Bronchial epithelial cell (primary cell): Measurements from ENCODE around the gene PAPPA2. TPM values are rescaled to one million over a fixed set of nuclear protein-coding genes. Genes with fewer than 3 reads are reported as not detected.

Source experiments
- DNase-seq: peaks from one replicate; pipeline ENCODE4 v3.0.0-alpha.2; 2010; ENCODE audit warnings: low read depth
- FAIRE-seq: peaks from 2 replicates; lab custom pipeline; 2011; peaks lifted over from hg19 to GRCh38; lab: Jason Lieb, UNC
- H3K27me3 ChIP-seq: 2 replicates; pipeline ENCODE4 v1.5.1; 2011; ENCODE audit warnings: low read length; ENCODE audit not compliant: control insufficient read depth, insufficient read depth
- H3K36me3 ChIP-seq: 2 replicates; pipeline ENCODE4 v1.5.1; 2011; ENCODE audit warnings: low read length; ENCODE audit not compliant: control insufficient read depth, insufficient read depth
- H3K4me3 ChIP-seq: 2 replicates; pipeline ENCODE4 v1.5.1; 2011; ENCODE audit warnings: mild to moderate bottlenecking, low read depth, low read length, control low read depth
- total RNA-seq: library from RNA; depleted of rRNA; stranded (reverse); fragments of >200 nt; gene quantifications from 2 replicates; pipeline ENCODE4 v1.2.1, GENCODE V29; 2014
- TF ChIP-seq, protein P1 (sequence below): IDR thresholded peaks from 2 replicates; pipeline ENCODE4 v1.5.1; 2011; ENCODE audit warnings: mild to moderate bottlenecking, moderate library complexity, low read length, control low read depth, inconsistent platforms; ENCODE audit not compliant: insufficient read depth, severe bottlenecking

The PAPPA2 gene
- total RNA-seq, 1 donor from 2014 or later = 8.7 TPM

DNA sequence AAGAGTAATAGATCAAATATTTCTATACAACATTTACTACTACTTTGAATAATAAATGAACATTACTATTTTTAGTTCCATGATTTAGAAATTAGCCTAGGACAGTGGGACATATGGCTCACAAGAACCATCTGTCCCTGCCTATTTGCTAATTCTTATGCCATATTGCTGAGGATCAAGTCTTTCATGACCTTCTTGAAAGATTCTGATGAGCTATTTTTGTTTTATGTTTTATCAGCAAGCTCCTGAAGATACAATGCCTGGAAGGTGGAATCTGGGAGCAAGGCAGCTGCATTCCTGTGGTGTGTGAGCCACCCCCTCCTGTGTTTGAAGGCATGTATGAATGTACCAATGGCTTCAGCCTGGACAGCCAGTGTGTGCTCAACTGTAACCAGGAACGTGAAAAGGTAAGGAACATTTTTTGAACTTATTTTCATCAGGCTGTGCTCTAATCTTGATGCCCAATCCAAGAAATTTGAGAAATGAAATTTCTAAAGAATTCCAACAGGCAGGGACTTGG is 326.7 kb downstream of the PAPPA2 start:
- TF ChIP-seq, protein P1, sequence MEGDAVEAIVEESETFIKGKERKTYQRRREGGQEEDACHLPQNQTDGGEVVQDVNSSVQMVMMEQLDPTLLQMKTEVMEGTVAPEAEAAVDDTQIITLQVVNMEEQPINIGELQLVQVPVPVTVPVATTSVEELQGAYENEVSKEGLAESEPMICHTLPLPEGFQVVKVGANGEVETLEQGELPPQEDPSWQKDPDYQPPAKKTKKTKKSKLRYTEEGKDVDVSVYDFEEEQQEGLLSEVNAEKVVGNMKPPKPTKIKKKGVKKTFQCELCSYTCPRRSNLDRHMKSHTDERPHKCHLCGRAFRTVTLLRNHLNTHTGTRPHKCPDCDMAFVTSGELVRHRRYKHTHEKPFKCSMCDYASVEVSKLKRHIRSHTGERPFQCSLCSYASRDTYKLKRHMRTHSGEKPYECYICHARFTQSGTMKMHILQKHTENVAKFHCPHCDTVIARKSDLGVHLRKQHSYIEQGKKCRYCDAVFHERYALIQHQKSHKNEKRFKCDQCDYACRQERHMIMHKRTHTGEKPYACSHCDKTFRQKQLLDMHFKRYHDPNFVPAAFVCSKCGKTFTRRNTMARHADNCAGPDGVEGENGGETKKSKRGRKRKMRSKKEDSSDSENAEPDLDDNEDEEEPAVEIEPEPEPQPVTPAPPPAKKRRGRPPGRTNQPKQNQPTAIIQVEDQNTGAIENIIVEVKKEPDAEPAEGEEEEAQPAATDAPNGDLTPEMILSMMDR = no peak
- H3K36me3 ChIP-seq = no peaks in the 10 kb centered on the region
- FAIRE-seq = no peak
- H3K27me3 ChIP-seq = no peaks in the 10 kb centered on the region
- peak; percentile 3 for DNase-seq
- no peak overlapping the region for H3K4me3 ChIP-seq

DNA sequence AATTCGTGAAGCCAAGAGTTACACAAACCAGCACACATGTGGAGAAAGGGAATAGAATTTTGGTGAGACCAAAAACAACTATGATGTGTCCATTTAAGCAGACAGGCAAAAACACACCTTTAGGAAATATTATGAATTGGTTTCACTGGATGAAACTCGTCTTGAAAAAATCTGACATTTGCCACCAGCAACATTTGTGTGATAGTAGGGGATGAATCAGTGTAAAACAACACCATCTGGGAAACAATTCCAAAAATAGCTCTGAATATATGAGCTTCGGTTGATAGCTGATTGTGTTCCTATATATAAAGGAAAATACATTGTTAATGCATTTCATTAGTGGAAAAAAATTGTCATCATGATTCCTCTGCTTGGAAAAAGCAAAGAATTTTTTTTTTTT is 327.8 kb downstream of the PAPPA2 start:
- TF ChIP-seq, protein P1 = no peak
- DNase-seq (no peak), FAIRE-seq (no peak)
- no peaks in the 10 kb centered on the region for H3K36me3 ChIP-seq
- no peak overlapping the region for H3K4me3 ChIP-seq
- no peaks in the 10 kb centered on the region for H3K27me3 ChIP-seq

DNA sequence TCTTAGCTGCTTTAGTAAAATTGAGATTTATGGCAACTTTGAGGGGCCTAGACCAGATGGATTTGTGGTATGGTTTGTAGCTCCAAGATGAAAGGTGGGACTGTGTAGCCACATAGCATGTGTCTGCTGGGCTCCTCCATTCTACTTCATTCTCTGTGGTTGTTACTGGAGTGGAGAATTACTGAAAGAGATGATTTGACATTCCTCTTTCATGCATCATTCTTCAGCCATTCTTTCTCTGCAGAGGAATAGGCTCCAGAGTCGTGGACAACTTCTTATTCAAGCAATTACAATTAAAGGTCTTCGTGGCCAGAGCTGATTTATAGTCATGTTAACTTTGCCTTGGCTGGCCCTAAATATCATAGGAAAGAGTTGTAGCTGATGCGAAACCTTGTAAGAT is 328.9 kb downstream of the PAPPA2 start:
- Histone ChIP-seq H3K36me3 (no peaks in the 10 kb centered on the region), H3K4me3 (no peak overlapping the region), H3K27me3 (no peaks in the 10 kb centered on the region)
- no peak for FAIRE-seq
- TF ChIP-seq, protein P1 = no peak
- DNase-seq = no peak

DNA sequence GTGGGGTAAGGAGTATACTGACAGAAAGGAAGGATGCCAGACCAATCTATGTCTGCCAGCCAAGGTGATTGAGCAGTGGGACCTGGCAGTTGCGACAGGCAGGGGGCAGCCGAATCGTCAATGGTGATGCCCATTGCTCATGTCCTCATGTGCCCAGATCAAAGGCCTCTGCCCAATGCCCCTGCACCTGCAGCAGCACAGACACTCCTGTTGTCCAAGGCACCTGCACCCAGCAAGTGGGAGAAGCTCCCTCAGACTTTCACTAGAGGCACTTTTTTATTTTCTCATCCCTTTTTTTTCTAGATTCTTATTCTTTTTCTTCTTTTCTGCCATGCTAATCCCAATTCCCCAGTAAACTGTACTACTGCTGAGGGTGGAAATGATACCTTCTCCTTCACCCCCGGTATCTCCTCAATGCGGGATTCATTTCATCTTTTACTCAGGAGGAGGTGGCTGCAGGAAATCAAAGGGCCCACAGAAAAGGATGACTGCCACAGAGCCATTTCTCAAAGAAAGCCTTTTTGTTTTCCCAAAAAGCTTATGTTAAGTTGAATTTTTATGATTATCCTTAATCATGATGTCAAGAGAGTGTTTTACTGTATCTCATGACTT is 332.0 kb downstream of the PAPPA2 start:
- FAIRE-seq (no peak), DNase-seq (no peak)
- TF ChIP-seq, protein P1 = no peak
- Histone ChIP-seq H3K36me3 (no peaks in the 10 kb centered on the region), H3K4me3 (no peak overlapping the region), H3K27me3 (no peaks in the 10 kb centered on the region)

DNA sequence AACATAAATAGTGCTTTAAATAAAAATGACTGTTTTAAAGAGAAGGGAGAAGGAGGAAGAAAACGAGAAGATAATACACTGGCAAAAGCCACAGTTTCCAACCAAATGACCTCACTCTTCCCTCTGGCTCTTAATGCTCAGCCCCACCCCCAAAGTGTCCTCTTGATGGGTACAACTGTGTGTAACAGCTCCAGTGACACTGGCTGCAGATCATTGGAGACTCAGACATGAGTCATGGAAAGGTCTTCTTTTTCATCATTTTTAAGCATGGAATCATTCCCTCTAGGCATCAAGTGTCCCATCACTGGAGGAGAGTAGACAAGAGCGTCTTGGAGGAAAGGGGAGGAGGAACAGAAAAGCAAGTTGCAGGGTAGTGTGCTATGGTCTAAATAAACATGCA is 333.0 kb downstream of the PAPPA2 start:
- DNase-seq = no peak

More for the DNA sequence above, 333.0 kb downstream of the PAPPA2 start:
- H3K36me3 ChIP-seq = no peaks in the 10 kb centered on the region
- TF ChIP-seq, protein P1 = no peak
- no peaks in the 10 kb centered on the region for H3K27me3 ChIP-seq
- no peak overlapping the region for H3K4me3 ChIP-seq
- no peak for FAIRE-seq
